IPS-15b (cell line): Measurements from ENCODE around the gene RAPGEF2.

Source experiments
- H3K27me3 ChIP-seq: one replicate; pipeline ENCODE4 v1.6.1; 2013; ENCODE audit warnings: low read length; ENCODE audit not compliant: control insufficient read depth, insufficient read depth
- H3K36me3 ChIP-seq: one replicate; pipeline ENCODE4 v1.6.1; 2013; ENCODE audit warnings: low read length; ENCODE audit not compliant: control insufficient read depth, insufficient read depth
- H3K4me1 ChIP-seq: one replicate; pipeline ENCODE4 v1.6.1; 2013; ENCODE audit warnings: mild to moderate bottlenecking, low read length; ENCODE audit not compliant: control insufficient read depth, insufficient read depth
- H3K4me3 ChIP-seq: one replicate; pipeline ENCODE4 v1.5.1; 2013; ENCODE audit warnings: low read depth, low read length
- H3K9ac ChIP-seq: one replicate; pipeline ENCODE4 v1.6.1; 2013; ENCODE audit warnings: low read depth, mild to moderate bottlenecking, low read length
- H3K9me3 ChIP-seq: one replicate; pipeline ENCODE4 v1.6.1; 2013; ENCODE audit warnings: mild to moderate bottlenecking, low read length; ENCODE audit not compliant: control insufficient read depth, insufficient read depth

The RAPGEF2 gene

GRCh38 chr4:159117968-159118367 is 15.1 kb downstream of the RAPGEF2 start:
- Histone ChIP-seq H3K36me3 (no peaks in the 10 kb centered on the region), H3K4me1 (no peaks in the 10 kb centered on the region), H3K4me3 (no peak overlapping the region), H3K9me3 (no peaks in the 10 kb centered on the region), H3K27me3 (no peaks in the 10 kb centered on the region), H3K9ac (no peak overlapping the region)

GRCh38 chr4:159121371-159121770 is 18.5 kb downstream of the RAPGEF2 start:
- H3K4me1 ChIP-seq, result no peaks in the 10 kb centered on the region
- H3K9me3 ChIP-seq, result no peaks in the 10 kb centered on the region
- H3K9ac ChIP-seq, result no peak overlapping the region
- H3K4me3 ChIP-seq, result no peak overlapping the region
- no peaks in the 10 kb centered on the region for H3K27me3 ChIP-seq
- no peaks in the 10 kb centered on the region for H3K36me3 ChIP-seq

- H3K27me3 ChIP-seq, result no peaks in the 10 kb centered on the region
- H3K36me3 ChIP-seq, result no peaks in the 10 kb centered on the region
- H3K4me1 ChIP-seq, result peaks cover 7% of the 10 kb centered on the region
- H3K9ac ChIP-seq, result no peak overlapping the region
- H3K4me3 ChIP-seq, result no peak overlapping the region
- H3K9me3 ChIP-seq, result no peaks in the 10 kb centered on the region
Measured at GRCh38 chr4:159126716-159127115, 23.8 kb downstream of the RAPGEF2 start.

GRCh38 chr4:159127745-159128518 is 25.1 kb downstream of the RAPGEF2 start:
- Histone ChIP-seq H3K9me3 (no peaks in the 10 kb centered on the region), H3K27me3 (no peaks in the 10 kb centered on the region), H3K9ac (no peak overlapping the region)

GRCh38 chr4:159129814-159130550 is 27.1 kb downstream of the RAPGEF2 start:
- Histone ChIP-seq H3K27me3 (no peaks in the 10 kb centered on the region), H3K4me3 (no peak overlapping the region), H3K4me1 (peaks cover 15% of the 10 kb centered on the region), H3K9me3 (no peaks in the 10 kb centered on the region), H3K9ac (no peak overlapping the region), H3K36me3 (no peaks in the 10 kb centered on the region)

More at GRCh38 chr4:159127745-159128518, 25.1 kb downstream of the RAPGEF2 start:
- H3K4me1 ChIP-seq, result peaks cover 15% of the 10 kb centered on the region
- H3K4me3 ChIP-seq, result no peak overlapping the region
- no peaks in the 10 kb centered on the region for H3K36me3 ChIP-seq

GRCh38 chr4:159131564-159131963 is 28.7 kb downstream of the RAPGEF2 start:
- Histone ChIP-seq H3K4me3 (no peak overlapping the region), H3K9ac (no peak overlapping the region), H3K36me3 (no peaks in the 10 kb centered on the region), H3K27me3 (no peaks in the 10 kb centered on the region), H3K4me1 (peaks cover 15% of the 10 kb centered on the region), H3K9me3 (no peaks in the 10 kb centered on the region)

- Histone ChIP-seq H3K9ac (no peak overlapping the region), H3K36me3 (no peaks in the 10 kb centered on the region), H3K4me3 (no peak overlapping the region), H3K4me1 (peaks cover 15% of the 10 kb centered on the region), H3K27me3 (no peaks in the 10 kb centered on the region), H3K9me3 (no peaks in the 10 kb centered on the region)
Measured at GRCh38 chr4:159134429-159134828, 31.6 kb downstream of the RAPGEF2 start.

GRCh38 chr4:159137176-159137575 is 34.3 kb downstream of the RAPGEF2 start:
- Histone ChIP-seq H3K9me3 (no peaks in the 10 kb centered on the region), H3K36me3 (no peaks in the 10 kb centered on the region), H3K4me1 (peaks cover 4% of the 10 kb centered on the region), H3K4me3 (no peak overlapping the region), H3K9ac (no peak overlapping the region), H3K27me3 (no peaks in the 10 kb centered on the region)

- H3K4me3 ChIP-seq, result no peak overlapping the region
- H3K27me3 ChIP-seq, result no peaks in the 10 kb centered on the region
- no peaks in the 10 kb centered on the region for H3K36me3 ChIP-seq
- H3K9me3 ChIP-seq, result no peaks in the 10 kb centered on the region
- no peaks in the 10 kb centered on the region for H3K4me1 ChIP-seq
- H3K9ac ChIP-seq, result no peak overlapping the region
Measured at GRCh38 chr4:159138436-159138835, 35.6 kb downstream of the RAPGEF2 start.

GRCh38 chr4:159141193-159141592 is 38.3 kb downstream of the RAPGEF2 start:
- Histone ChIP-seq H3K4me3 (no peak overlapping the region), H3K27me3 (no peaks in the 10 kb centered on the region), H3K4me1 (no peaks in the 10 kb centered on the region), H3K9me3 (no peaks in the 10 kb centered on the region), H3K36me3 (no peaks in the 10 kb centered on the region), H3K9ac (no peak overlapping the region)

- Histone ChIP-seq H3K9ac (no peak overlapping the region), H3K36me3 (no peaks in the 10 kb centered on the region), H3K9me3 (no peaks in the 10 kb centered on the region), H3K4me3 (no peak overlapping the region), H3K4me1 (no peaks in the 10 kb centered on the region), H3K27me3 (no peaks in the 10 kb centered on the region)
Measured at GRCh38 chr4:159142241-159142640, 39.4 kb downstream of the RAPGEF2 start.
